ENCODE measurements around the gene RHBDL1.

DNA sequence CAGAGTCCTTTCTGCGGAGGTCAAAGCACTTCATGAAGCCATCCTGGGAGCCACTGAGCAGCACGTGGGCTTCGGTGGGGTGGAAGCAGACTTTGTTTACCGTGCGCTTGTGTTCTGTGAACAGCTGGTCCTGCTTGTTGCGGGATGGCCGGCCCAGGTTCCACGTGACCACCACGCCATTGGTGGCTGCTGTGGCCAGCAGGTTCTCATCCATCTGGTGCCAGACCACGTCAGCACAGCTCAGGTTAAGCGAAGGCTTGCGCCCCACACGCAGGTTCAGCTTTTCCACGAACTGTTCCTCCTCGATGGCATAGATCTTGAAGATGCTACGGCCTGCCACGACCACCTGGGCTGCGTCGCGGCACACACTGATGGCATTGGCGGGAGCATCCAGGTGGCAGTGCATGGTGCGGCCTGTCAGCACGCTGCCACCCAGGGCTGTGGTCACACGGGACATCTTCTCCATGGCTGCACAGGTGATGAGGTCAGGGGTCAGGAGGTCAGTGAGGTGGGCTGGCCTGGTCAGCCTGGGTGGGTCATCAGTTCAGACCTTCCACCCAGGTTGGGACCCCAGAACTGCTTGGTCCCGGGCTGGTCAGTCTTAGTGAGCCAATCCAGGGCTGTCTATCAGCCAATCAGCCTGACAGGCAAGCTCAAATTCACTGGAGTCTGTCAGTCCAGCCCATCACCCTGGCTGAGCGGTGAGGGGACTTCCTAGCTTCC, 13.9 kb downstream of the RHBDL1 start:
- TF ChIP-seq, protein P1, sequence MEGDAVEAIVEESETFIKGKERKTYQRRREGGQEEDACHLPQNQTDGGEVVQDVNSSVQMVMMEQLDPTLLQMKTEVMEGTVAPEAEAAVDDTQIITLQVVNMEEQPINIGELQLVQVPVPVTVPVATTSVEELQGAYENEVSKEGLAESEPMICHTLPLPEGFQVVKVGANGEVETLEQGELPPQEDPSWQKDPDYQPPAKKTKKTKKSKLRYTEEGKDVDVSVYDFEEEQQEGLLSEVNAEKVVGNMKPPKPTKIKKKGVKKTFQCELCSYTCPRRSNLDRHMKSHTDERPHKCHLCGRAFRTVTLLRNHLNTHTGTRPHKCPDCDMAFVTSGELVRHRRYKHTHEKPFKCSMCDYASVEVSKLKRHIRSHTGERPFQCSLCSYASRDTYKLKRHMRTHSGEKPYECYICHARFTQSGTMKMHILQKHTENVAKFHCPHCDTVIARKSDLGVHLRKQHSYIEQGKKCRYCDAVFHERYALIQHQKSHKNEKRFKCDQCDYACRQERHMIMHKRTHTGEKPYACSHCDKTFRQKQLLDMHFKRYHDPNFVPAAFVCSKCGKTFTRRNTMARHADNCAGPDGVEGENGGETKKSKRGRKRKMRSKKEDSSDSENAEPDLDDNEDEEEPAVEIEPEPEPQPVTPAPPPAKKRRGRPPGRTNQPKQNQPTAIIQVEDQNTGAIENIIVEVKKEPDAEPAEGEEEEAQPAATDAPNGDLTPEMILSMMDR (IDR thresholded peaks at IDR 0.05; ENCODE audit: extremely low read depth in 1 of 2, insufficient read depth in 1 of 2, low read depth in 1 of 2, low read length in 2 of 2), result no peak
- no peak for TF ChIP-seq POLR2A (IDR thresholded peaks at IDR 0.05; ENCODE audit: low read depth, low read length)

All from endothelial cell of umbilical vein (primary cell).